ENCODE results near the gene FOXD3. TPM values are rescaled to one million over a fixed set of nuclear protein-coding genes. Genes with fewer than 3 reads are reported as not detected.

The FOXD3 gene
- total RNA-seq, 1 experiment from 2014 or later = 25.8 TPM

GRCh38 chr1:63272811-63273210 is 49.6 kb upstream of the FOXD3 start:
- Histone ChIP-seq H4K8ac (replicated peaks; ENCODE audit: insufficient read length, low read depth, low read length) (no peak overlapping the region), H3K9me3 (ENCODE audit: control insufficient read depth, low read depth, low read length) (no peaks in the 10 kb centered on the region), H3K9ac (ENCODE audit: extremely low read depth, insufficient read length, low read length) (no peak overlapping the region), H2AK5ac (ENCODE audit: insufficient read length, low read length) (no peak overlapping the region), H4K91ac (ENCODE audit: insufficient read length, low read depth, low read length) (no peak overlapping the region), H3K4me1 (ENCODE audit: insufficient read depth, low read length) (no peaks in the 10 kb centered on the region; the same call in 1 of the 2 replicates), H4K20me1 (ENCODE audit: control insufficient read depth, insufficient read depth, insufficient read length) (no peaks in the 10 kb centered on the region), H2AFZ (ENCODE audit: low read length) (no peak overlapping the region), H2BK120ac (ENCODE audit: low read depth, low read length, poor library complexity, severe bottlenecking) (no peak overlapping the region), H3T11ph (ENCODE audit: low read length) (no peak overlapping the region), H2BK12ac (ENCODE audit: insufficient read length, low read depth, low read length) (no peak overlapping the region), H3K23me2 (ENCODE audit: insufficient read length, low read depth, low read length, poor library complexity, severe bottlenecking) (no peaks in the 10 kb centered on the region), H3K79me1 (ENCODE audit: insufficient read depth, low read depth, low read length, poor library complexity, severe bottlenecking) (no peaks in the 10 kb centered on the region), H3K4ac (ENCODE audit: low read depth, low read length) (no peak overlapping the region), H2BK15ac (ENCODE audit: low read depth, low read length) (no peak overlapping the region), H2BK20ac (ENCODE audit: low read depth, low read length, poor library complexity, severe bottlenecking) (no peak overlapping the region), H3K79me2 (ENCODE audit: insufficient read depth, low read length) (no peaks in the 10 kb centered on the region), H4K5ac (ENCODE audit: insufficient read length, low read depth, low read length) (no peak overlapping the region), H3K23ac (ENCODE audit: insufficient read length, low read depth, low read length) (no peak overlapping the region), H3K56ac (ENCODE audit: insufficient read length, low read depth, low read length) (no peak overlapping the region), H3K14ac (ENCODE audit: insufficient read depth, low read length) (no peak overlapping the region), H3K27ac (ENCODE audit: insufficient read length, low read depth, low read length) (no peak overlapping the region), H3K18ac (ENCODE audit: insufficient read length, low read depth, low read length) (no peak overlapping the region), H3K4me2 (ENCODE audit: insufficient read depth, insufficient read length, low read length) (no peak overlapping the region), H3K27me3 (ENCODE audit: insufficient read depth, low read length) (no peaks in the 10 kb centered on the region), H2BK5ac (ENCODE audit: insufficient read length, low read length) (no peak overlapping the region)
- Mint-ChIP-seq H3K27me3 (ENCODE audit: low read depth) (0 out of 2 replicates have a peak, but pooled peaks cover 1% of the 10 kb centered on the region), H3K9me3 (no peaks in the 10 kb centered on the region), H3K4me1 (peaks cover 19 to 21% of the 10 kb centered on the region in 2 experiments), H3K36me3 (ENCODE audit: insufficient read depth in 1 of 3, low read depth in 3 of 3) (no peaks in the 10 kb centered on the region), H3K4me3 (no peak overlapping the region), H3K27ac (no peak overlapping the region)
- no peak for DNase-seq
- TF ChIP-seq, protein P1, sequence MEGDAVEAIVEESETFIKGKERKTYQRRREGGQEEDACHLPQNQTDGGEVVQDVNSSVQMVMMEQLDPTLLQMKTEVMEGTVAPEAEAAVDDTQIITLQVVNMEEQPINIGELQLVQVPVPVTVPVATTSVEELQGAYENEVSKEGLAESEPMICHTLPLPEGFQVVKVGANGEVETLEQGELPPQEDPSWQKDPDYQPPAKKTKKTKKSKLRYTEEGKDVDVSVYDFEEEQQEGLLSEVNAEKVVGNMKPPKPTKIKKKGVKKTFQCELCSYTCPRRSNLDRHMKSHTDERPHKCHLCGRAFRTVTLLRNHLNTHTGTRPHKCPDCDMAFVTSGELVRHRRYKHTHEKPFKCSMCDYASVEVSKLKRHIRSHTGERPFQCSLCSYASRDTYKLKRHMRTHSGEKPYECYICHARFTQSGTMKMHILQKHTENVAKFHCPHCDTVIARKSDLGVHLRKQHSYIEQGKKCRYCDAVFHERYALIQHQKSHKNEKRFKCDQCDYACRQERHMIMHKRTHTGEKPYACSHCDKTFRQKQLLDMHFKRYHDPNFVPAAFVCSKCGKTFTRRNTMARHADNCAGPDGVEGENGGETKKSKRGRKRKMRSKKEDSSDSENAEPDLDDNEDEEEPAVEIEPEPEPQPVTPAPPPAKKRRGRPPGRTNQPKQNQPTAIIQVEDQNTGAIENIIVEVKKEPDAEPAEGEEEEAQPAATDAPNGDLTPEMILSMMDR (conservative IDR thresholded peaks at IDR 0.05) = no peak
- no CpG with 5 or more reads among the region's 2 CpGs for WGBS (ENCODE audit: extremely low coverage, insufficient read length, low lambda C conversion rate)

All from H9 (cell line).